Measurements from ENCODE around the gene CLEC4D. TPM values are rescaled to one million over a fixed set of nuclear protein-coding genes. Genes with fewer than 3 reads are reported as not detected.

CLEC4D gene
- not detected in 2 replicates for total RNA-seq

GRCh38 chr12:8513256-8513655, at the start of gene CLEC4D:
CLEC4D (plus strand) TSS chr12:8513503; CDS start chr12:8513733, 230 bp downstream.

GRCh38 chr12:8540831-8541230, 27.5 kb downstream of the CLEC4D start, which contains the start of gene CLEC4E:
CLEC4E (minus strand) TSS chr12:8540905; CDS start chr12:8540797, 108 bp downstream.

Other genes with a start within 250 kb of the CLEC4D start
- gene CLEC6A, start 57.5 kb upstream of the CLEC4D start, total RNA-seq = not detected in 2 replicates
- gene CLEC4E, start 27.4 kb downstream of the CLEC4D start, total RNA-seq = 4.6 and 14.0 TPM in 2 replicates
- 0.13 TPM in 1 of 2 replicates, not detected in the other for gene AICDA, start 99.4 kb downstream of the CLEC4D start, total RNA-seq
- 0.89 and 1.5 TPM in 2 replicates for gene MFAP5, start 149.3 kb downstream of the CLEC4D start, total RNA-seq
- 10.3 and 13.1 TPM in 2 replicates for gene RIMKLB, start 184.5 kb downstream of the CLEC4D start, total RNA-seq